Calu3 (cell line): ENCODE results near the gene CYTH1. TPM values are rescaled to one million over a fixed set of nuclear protein-coding genes. Genes with fewer than 3 reads are reported as not detected.
"Not testable (repeated sequence)": the region's sequence is repeated elsewhere in the genome, so short reads cannot be mapped to it uniquely, and the experiment has no call there.

ENCODE experiments used
- BruUV-seq: library from RNA; stranded (reverse); fragments of 400-500 nt; replicated peaks from 2 replicates; lab custom pipeline; 2021; lab: Mats Ljungman, UMichigan
- CTCF ChIA-PET: fragments of 300-600 bp; sonication (Branson Sonifier 250); formaldehyde crosslinking; loops from one replicate; lab custom pipeline; 2022; ENCODE audit warnings: antibody characterized with exemption; lab: Charles Lee
- DNase-seq: peaks from one replicate; pipeline ENCODE4 v3.0.0; 2022
- H3K27ac Mint-ChIP-seq: one replicate; pipeline ENCODE4 v1.8.0; 2022; ENCODE audit warnings: mixed read lengths; ENCODE audit not compliant: unreplicated experiment
- H3K27me3 Mint-ChIP-seq: one replicate; pipeline ENCODE4 v1.8.0; 2022; ENCODE audit warnings: mixed read lengths; ENCODE audit not compliant: unreplicated experiment
- H3K36me3 Mint-ChIP-seq: one replicate; pipeline ENCODE4 v1.8.0; 2022; ENCODE audit warnings: mild to moderate bottlenecking, moderate library complexity, mixed read lengths; ENCODE audit not compliant: insufficient read depth, unreplicated experiment
- H3K4me1 Mint-ChIP-seq: one replicate; pipeline ENCODE4 v1.8.0; 2022; ENCODE audit warnings: mild to moderate bottlenecking, low read depth, mixed read lengths; ENCODE audit not compliant: unreplicated experiment
- H3K4me3 Mint-ChIP-seq: one replicate; pipeline ENCODE4 v1.8.0; 2022; ENCODE audit warnings: mild to moderate bottlenecking, low read depth, moderate library complexity, mixed read lengths; ENCODE audit not compliant: unreplicated experiment
- H3K9me3 Mint-ChIP-seq: one replicate; pipeline ENCODE4 v1.8.0; 2022; ENCODE audit warnings: low read depth, mixed read lengths; ENCODE audit not compliant: unreplicated experiment
- CTCF ChIP-seq: fragments of 200-600 bp; IDR thresholded peaks from one replicate; pipeline ENCODE4 v1.8.0; 2022; ENCODE audit warnings: antibody characterized with exemption; ENCODE audit not compliant: unreplicated experiment
- intact Hi-C: fragments of 100-400 bp; cut with micrococcal nuclease; formaldehyde crosslinking; loops from one replicate; pipeline ENCODE4 v1.10.0; 2022; ENCODE audit not compliant: unreplicated experiment
- total RNA-seq: library from RNA; stranded (reverse); gene quantifications from 2 replicates; pipeline ENCODE4 v1.2.3, GENCODE V29; 2022

The CYTH1 gene
- total RNA-seq, 1 experiment from 2014 or later = 40.5 TPM

- no peaks in the 10 kb centered on the region for H3K27me3 Mint-ChIP-seq
- no peak overlapping the region for H3K4me3 Mint-ChIP-seq
- CTCF ChIA-PET = no interaction called here
- intact Hi-C loops = no loop called here
- TF ChIP-seq CTCF = no peak
- no peak overlapping the region for H3K27ac Mint-ChIP-seq
- H3K36me3 Mint-ChIP-seq = no peaks in the 10 kb centered on the region
- no peaks in the 10 kb centered on the region for H3K4me1 Mint-ChIP-seq
- DNase-seq = no peak
- no TSS peak for BruUV-seq
- H3K9me3 Mint-ChIP-seq = no peaks in the 10 kb centered on the region
Measured at GRCh38 chr17:78759203-78759968, 22.7 kb downstream of the CYTH1 start.

- Mint-ChIP-seq H3K27me3 (no peaks in the 10 kb centered on the region), H3K4me1 (peaks cover 5% of the 10 kb centered on the region), H3K9me3 (no peaks in the 10 kb centered on the region), H3K36me3 (no peaks in the 10 kb centered on the region), H3K4me3 (no peak overlapping the region), H3K27ac (no peak overlapping the region)
- no TSS peak for BruUV-seq
- intact Hi-C loops = no loop called here
- no peak for TF ChIP-seq CTCF
- CTCF ChIA-PET = interaction anchor here (0.6 kb wide), 1 partner anchor 13 kb away, joined by 3 read pairs; no protein-coding TSS in a partner anchor
- DNase-seq = no peak
Measured at GRCh38 chr17:78753316-78754250, 28.5 kb downstream of the CYTH1 start.

GRCh38 chr17:78751447-78752161 is 30.5 kb downstream of the CYTH1 start:
- Mint-ChIP-seq H3K4me3 (no peak overlapping the region), H3K4me1 (peaks cover 16% of the 10 kb centered on the region), H3K9me3 (no peaks in the 10 kb centered on the region), H3K27me3 (no peaks in the 10 kb centered on the region), H3K36me3 (no peaks in the 10 kb centered on the region), H3K27ac (no peak overlapping the region)
- no TSS peak for BruUV-seq
- CTCF ChIA-PET = interaction anchor here (0.8 kb wide), 1 partner anchor 16 kb away, joined by 4 read pairs; no protein-coding TSS in a partner anchor
- DNase-seq = no peak
- TF ChIP-seq CTCF = no peak
- intact Hi-C loops = no loop called here

GRCh38 chr17:78751000-78751399 is 31.1 kb downstream of the CYTH1 start:
- H3K9me3 Mint-ChIP-seq, DNase-seq, H3K27me3 Mint-ChIP-seq, intact Hi-C loops, BruUV-seq, H3K4me3 Mint-ChIP-seq, H3K36me3 Mint-ChIP-seq, CTCF ChIA-PET, H3K27ac Mint-ChIP-seq: not testable (repeated sequence)
- H3K4me1 Mint-ChIP-seq = peaks cover 21% of the 10 kb centered on the region
